SU-DHL-6 (cell line): ENCODE results near the gene TFIP11.

Source experiments
- EZH2phosphoT487 ChIP-seq: fragments of 200-600 bp; sonication (generic), shearing (Covaris generic); conservative IDR thresholded peaks from 2 replicates; pipeline ENCODE4 v1.6.1; 2018; ENCODE audit warnings: mild to moderate bottlenecking, antibody characterized with exemption, low read length, moderate library complexity, mixed read lengths
- TF ChIP-seq, protein P1 (sequence below): fragments of 200-600 bp; sonication (generic); IDR thresholded peaks from one replicate; pipeline ENCODE4 v1.5.1; 2017; ENCODE audit warnings: antibody characterized with exemption, mild to moderate bottlenecking, low read length, moderate library complexity; ENCODE audit not compliant: insufficient read depth, poor library complexity, severe bottlenecking

GRCh38 chr22:26555478-26555877 lies 43.2 kb upstream of the TFIP11 start:
- TF ChIP-seq, protein P1, sequence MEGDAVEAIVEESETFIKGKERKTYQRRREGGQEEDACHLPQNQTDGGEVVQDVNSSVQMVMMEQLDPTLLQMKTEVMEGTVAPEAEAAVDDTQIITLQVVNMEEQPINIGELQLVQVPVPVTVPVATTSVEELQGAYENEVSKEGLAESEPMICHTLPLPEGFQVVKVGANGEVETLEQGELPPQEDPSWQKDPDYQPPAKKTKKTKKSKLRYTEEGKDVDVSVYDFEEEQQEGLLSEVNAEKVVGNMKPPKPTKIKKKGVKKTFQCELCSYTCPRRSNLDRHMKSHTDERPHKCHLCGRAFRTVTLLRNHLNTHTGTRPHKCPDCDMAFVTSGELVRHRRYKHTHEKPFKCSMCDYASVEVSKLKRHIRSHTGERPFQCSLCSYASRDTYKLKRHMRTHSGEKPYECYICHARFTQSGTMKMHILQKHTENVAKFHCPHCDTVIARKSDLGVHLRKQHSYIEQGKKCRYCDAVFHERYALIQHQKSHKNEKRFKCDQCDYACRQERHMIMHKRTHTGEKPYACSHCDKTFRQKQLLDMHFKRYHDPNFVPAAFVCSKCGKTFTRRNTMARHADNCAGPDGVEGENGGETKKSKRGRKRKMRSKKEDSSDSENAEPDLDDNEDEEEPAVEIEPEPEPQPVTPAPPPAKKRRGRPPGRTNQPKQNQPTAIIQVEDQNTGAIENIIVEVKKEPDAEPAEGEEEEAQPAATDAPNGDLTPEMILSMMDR = no peak
- no peak for TF ChIP-seq EZH2phosphoT487
